Activated CD8-positive, alpha-beta T cell treated with anti-CD3 and anti-CD28 coated beads, Interleukin-2, amount 10 ng/mL, durations not matched to agents 7 days and 5 days (primary cell): ENCODE results near the gene GANC. TPM values are rescaled to one million over a fixed set of nuclear protein-coding genes. Genes with fewer than 3 reads are reported as not detected.

Experiments
- ATAC-seq: fragments of 150-1000 bp; cut with Tn5 transposase; one replicate; pipeline ENCODE4 v1.10.0; 2021; ENCODE audit warnings: moderate library complexity
- CTCF ChIA-PET: fragments of 350-600 bp; sonication (Branson Sonifier 250); formaldehyde crosslinking; loops from one replicate; lab custom pipeline; 2021; ENCODE audit warnings: antibody characterized with exemption; lab: Charles Lee
- POLR2A ChIA-PET: fragments of 350-600 bp; sonication (Branson Sonifier 250); formaldehyde crosslinking; loops from one replicate; lab custom pipeline; 2021; ENCODE audit warnings: antibody characterized with exemption; lab: Charles Lee
- DNase-seq: peaks from one replicate; pipeline ENCODE4 v3.0.0-alpha.2; 2020
- H3K27ac Mint-ChIP-seq: one replicate; pipeline ENCODE4 v1.8.0; 2021; ENCODE audit warnings: mild to moderate bottlenecking, mixed read lengths
- H3K27me3 Mint-ChIP-seq: one replicate; pipeline ENCODE4 v1.8.0; 2021; ENCODE audit warnings: low read depth, mixed read lengths
- H3K36me3 Mint-ChIP-seq: one replicate; pipeline ENCODE4 v1.8.0; 2021; ENCODE audit warnings: low read depth, mixed read lengths
- H3K4me1 Mint-ChIP-seq: one replicate; pipeline ENCODE4 v1.8.0; 2021; ENCODE audit warnings: low read depth, mixed read lengths
- H3K4me3 Mint-ChIP-seq: one replicate; pipeline ENCODE4 v1.8.0; 2021; ENCODE audit warnings: mild to moderate bottlenecking, mixed read lengths
- H3K9me3 Mint-ChIP-seq: one replicate; pipeline ENCODE4 v1.8.0; 2022; ENCODE audit warnings: mixed read lengths; ENCODE audit not compliant: insufficient read depth
- total RNA-seq, 2 experiments: library from RNA; stranded (reverse); gene quantifications; one replicate each; pipeline ENCODE4 v1.2.3, GENCODE V29; 2021

The GANC gene
- total RNA-seq, 2 experiments from 2014 or later = 19.0 to 22.9 TPM

DNA sequence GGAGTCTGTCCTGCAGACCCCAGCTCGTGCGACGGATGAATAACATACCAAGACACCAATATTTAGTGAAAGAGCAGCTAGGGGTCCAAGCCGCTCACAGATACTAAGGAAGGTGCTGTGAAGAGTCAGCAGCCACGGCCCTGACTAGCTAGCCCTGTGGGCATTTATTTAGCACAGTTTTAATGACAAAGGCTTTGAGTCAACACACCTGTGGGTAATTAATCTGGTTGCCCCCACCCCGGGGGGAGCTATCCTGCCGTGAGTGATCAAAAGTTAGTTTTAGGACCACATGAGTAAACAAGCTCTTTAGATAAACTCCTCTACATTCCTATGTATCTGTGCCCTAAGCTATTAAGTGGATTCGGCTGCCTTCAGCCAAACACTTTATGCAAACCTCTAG is 105.0 kb downstream of the GANC start:
- H3K9me3 Mint-ChIP-seq = peaks cover 4% of the 10 kb centered on the region
- no peak overlapping the region for H3K4me3 Mint-ChIP-seq
- no peak for ATAC-seq
- DNase-seq = no peak
- CTCF ChIA-PET = no interaction called here
- POLR2A ChIA-PET = no interaction called here
- no peak overlapping the region for H3K27ac Mint-ChIP-seq
- H3K4me1 Mint-ChIP-seq = no peaks in the 10 kb centered on the region
- no peaks in the 10 kb centered on the region for H3K27me3 Mint-ChIP-seq
- no peaks in the 10 kb centered on the region for H3K36me3 Mint-ChIP-seq

DNA sequence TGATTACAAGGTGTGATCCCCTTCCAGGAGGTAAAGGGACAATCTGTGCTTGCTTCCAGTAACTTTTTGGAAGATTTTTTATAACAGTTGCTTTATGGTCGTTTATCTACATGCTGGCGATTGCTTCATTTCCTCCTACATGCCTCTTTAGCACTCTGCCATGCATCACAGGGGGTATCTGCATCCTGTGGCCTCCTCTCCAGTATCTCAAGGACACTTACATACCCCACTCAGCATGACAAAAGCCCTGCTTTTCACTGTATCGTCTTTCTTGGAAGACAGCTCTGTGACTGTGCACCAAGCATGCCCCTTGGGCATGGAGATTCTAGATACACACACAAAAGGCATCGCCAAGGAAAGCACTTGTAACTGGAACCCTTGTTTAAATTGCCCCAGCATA is 111.6 kb downstream of the GANC start:
- H3K27ac Mint-ChIP-seq = no peak overlapping the region
- POLR2A ChIA-PET = no interaction called here
- H3K4me3 Mint-ChIP-seq = no peak overlapping the region
- CTCF ChIA-PET = interaction anchor here (0.9 to 1.9 kb wide), 18 partner anchors 8 to 412 kb away, joined by 3 to 9 read pairs (median 4); partner anchors contain the start of genes EHD4 and VPS39
- no peaks in the 10 kb centered on the region for H3K9me3 Mint-ChIP-seq
- ATAC-seq = no peak
- no peaks in the 10 kb centered on the region for H3K36me3 Mint-ChIP-seq
- H3K27me3 Mint-ChIP-seq = no peaks in the 10 kb centered on the region
- DNase-seq = no peak
- no peaks in the 10 kb centered on the region for H3K4me1 Mint-ChIP-seq

DNA sequence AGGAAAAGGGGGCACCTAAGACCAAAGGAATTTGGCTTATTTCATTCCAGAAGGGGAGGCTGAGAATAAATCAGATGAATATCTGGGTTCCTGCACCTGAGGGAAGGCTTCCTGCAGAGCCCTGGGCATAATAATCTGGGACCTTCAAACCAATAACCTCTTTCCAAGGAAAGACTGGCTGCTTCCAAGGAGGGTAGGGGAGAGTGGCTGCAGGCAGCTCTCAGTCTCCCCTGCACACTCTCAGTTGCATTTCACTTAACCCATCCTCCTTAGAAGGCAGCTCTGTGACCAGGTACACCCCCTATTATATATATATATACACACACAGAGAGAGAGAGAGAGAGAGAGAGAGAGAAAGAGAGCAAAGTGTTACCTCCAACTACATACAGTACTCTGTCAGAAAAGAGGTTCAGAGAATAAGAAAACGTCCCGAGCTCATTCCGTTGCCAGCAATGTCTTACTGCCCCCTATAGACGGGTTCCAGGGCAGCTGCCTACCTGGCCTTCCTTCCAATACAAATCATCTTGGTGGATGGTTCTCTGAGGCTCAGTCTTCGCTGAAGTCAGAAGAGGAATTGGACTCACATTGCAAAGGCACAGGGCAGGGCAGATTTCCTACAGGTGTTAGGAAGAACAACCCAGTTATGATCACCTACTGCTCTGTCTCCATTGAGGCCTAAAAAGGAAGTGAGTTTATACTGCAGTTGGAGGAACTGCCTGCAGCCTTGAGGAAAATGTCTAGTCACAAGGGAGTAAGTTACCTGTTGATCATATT is 112.4 kb downstream of the GANC start:
- Mint-ChIP-seq H3K9me3 (no peaks in the 10 kb centered on the region), H3K4me3 (no peak overlapping the region), H3K36me3 (no peaks in the 10 kb centered on the region), H3K4me1 (no peaks in the 10 kb centered on the region), H3K27ac (no peak overlapping the region), H3K27me3 (no peaks in the 10 kb centered on the region)
- ATAC-seq = peak; percentile 72
- ChIA-PET CTCF (interaction anchor here (0.6 to 1.9 kb wide), 26 partner anchors 9 to 413 kb away, joined by 3 to 9 read pairs (median 3); partner anchors contain the start of genes EHD4, GANC, TMEM87A and VPS39), POLR2A (interaction anchor here (0.5 kb wide), 1 partner anchor 113 kb away, joined by 4 read pairs; no protein-coding TSS in a partner anchor)
- DNase-seq = peak; percentile 54

GRCh38 chr15:42385980-42386700 is 113.1 kb downstream of the GANC start:
- ChIA-PET POLR2A (no interaction called here), CTCF (interaction anchor here (0.7 to 1.9 kb wide), 12 partner anchors 10 to 302 kb away, joined by 3 to 9 read pairs (median 4); partner anchors contain the start of genes GANC and TMEM87A)
- Mint-ChIP-seq H3K9me3 (no peaks in the 10 kb centered on the region), H3K4me1 (no peaks in the 10 kb centered on the region), H3K36me3 (no peaks in the 10 kb centered on the region), H3K27me3 (no peaks in the 10 kb centered on the region), H3K27ac (no peak overlapping the region), H3K4me3 (no peak overlapping the region)
- no peak for ATAC-seq
- DNase-seq = no peak

DNA sequence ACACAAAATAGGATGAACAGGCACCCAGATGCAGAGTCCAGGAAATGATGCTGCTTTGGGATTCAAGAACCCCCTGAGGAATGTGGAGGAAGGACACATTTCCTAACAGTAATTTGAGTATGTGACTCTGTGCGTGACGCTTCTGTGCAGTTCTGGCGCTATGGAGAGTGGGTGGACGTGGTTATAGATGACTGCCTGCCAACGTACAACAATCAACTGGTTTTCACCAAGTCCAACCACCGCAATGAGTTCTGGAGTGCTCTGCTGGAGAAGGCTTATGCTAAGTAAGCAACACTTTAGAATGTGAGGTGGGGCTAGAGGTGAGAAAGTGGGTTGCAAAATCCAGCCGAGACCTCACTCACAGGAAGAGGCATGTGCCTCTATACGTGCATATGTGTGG is 114.6 kb downstream of the GANC start:
- Mint-ChIP-seq H3K9me3 (no peaks in the 10 kb centered on the region), H3K36me3 (no peaks in the 10 kb centered on the region), H3K27ac (no peak overlapping the region), H3K4me3 (no peak overlapping the region), H3K27me3 (no peaks in the 10 kb centered on the region), H3K4me1 (no peaks in the 10 kb centered on the region)
- POLR2A ChIA-PET = no interaction called here
- CTCF ChIA-PET = no interaction called here
- DNase-seq (no peak), ATAC-seq (no peak)

- POLR2A ChIA-PET = no interaction called here
- ATAC-seq = no peak
- Mint-ChIP-seq H3K36me3 (no peaks in the 10 kb centered on the region), H3K9me3 (no peaks in the 10 kb centered on the region), H3K4me3 (no peak overlapping the region), H3K4me1 (no peaks in the 10 kb centered on the region), H3K27ac (no peak overlapping the region), H3K27me3 (no peaks in the 10 kb centered on the region)
- CTCF ChIA-PET = no interaction called here
- no peak for DNase-seq
Measured at GRCh38 chr15:42392309-42393024, 119.5 kb downstream of the GANC start.

- no peak for DNase-seq
- no peak overlapping the region for H3K4me3 Mint-ChIP-seq
- ATAC-seq = no peak
- no peaks in the 10 kb centered on the region for H3K4me1 Mint-ChIP-seq
- ChIA-PET POLR2A (no interaction called here), CTCF (no interaction called here)
- no peaks in the 10 kb centered on the region for H3K27me3 Mint-ChIP-seq
- H3K9me3 Mint-ChIP-seq = no peaks in the 10 kb centered on the region
- H3K27ac Mint-ChIP-seq = no peak overlapping the region
- H3K36me3 Mint-ChIP-seq = no peaks in the 10 kb centered on the region
Measured at GRCh38 chr15:42394106-42394505, 121.1 kb downstream of the GANC start.

DNA sequence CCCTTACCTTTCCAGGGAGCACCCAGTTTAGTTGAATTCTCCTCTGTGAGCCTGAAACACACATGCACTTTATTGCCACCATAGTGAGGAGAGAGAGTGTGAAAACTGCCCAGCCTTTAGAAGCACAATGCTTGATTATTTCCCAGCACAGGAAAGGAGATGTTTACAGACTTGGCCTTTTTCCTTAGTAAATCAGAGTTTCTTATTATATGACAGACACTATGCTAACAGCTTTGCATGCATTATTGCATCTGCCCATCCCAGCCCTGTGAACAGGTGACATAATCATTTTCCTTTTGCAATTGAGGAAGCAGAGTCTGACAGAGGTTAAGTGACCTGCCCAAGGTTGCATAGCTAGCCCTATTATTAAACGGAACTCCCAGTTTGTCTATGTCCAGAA is 122.8 kb downstream of the GANC start:
- no peaks in the 10 kb centered on the region for H3K9me3 Mint-ChIP-seq
- no peak overlapping the region for H3K27ac Mint-ChIP-seq
- ChIA-PET POLR2A (no interaction called here), CTCF (no interaction called here)
- H3K36me3 Mint-ChIP-seq = no peaks in the 10 kb centered on the region
- H3K4me1 Mint-ChIP-seq = peaks cover under 1% of the 10 kb centered on the region
- ATAC-seq = no peak
- H3K4me3 Mint-ChIP-seq = no peak overlapping the region
- no peaks in the 10 kb centered on the region for H3K27me3 Mint-ChIP-seq
- DNase-seq = no peak

- ChIA-PET POLR2A (interaction anchor here (1.2 kb wide), 1 partner anchor 129 kb away, joined by 3 read pairs; the partner anchor contains the start of genes GANC and TMEM87A), CTCF (interaction anchor here (0.6 kb wide), 1 partner anchor 1395 kb away, joined by 3 read pairs; no protein-coding TSS in a partner anchor)
- H3K4me3 Mint-ChIP-seq = peak overlapping the region; percentile 44
- H3K36me3 Mint-ChIP-seq = no peaks in the 10 kb centered on the region
- H3K27ac Mint-ChIP-seq = peak overlapping the region; percentile 80
- DNase-seq (peak; percentile 50), ATAC-seq (peak; percentile 80)
- no peaks in the 10 kb centered on the region for H3K27me3 Mint-ChIP-seq
- H3K9me3 Mint-ChIP-seq = no peaks in the 10 kb centered on the region
- H3K4me1 Mint-ChIP-seq = peaks cover 31% of the 10 kb centered on the region
Measured at GRCh38 chr15:42401544-42402454, 128.8 kb downstream of the GANC start.

DNA sequence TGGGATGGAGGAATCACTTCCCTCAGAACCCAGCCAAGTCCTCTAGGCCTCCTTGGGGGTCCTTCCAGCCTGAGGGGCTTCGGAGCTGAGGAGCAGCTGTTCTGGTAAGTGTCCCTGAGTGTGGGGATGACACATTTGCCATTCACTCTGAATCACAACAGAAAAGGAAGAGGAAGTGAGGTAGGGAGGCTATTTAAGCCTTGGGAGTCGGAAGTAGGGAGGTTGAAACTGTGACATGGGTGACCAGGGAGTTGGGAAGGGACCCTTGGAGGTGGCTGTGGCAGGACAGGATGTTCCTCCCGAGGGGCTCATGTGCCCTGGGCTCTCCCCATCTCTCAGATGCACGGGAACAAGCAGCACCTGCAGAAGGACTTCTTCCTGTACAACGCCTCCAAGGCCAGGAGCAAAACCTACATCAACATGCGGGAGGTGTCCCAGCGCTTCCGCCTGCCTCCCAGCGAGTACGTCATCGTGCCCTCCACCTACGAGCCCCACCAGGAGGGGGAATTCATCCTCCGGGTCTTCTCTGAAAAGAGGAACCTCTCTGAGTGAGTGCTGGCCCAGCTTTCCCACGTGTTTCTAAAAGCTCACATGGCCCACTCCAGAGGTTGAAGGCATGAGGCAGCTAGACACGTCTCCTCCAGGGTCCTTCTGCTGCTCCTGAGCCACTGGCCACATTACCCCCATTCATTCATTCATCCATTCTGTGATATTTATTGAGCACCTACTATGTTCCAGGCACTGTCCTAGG is 129.6 kb downstream of the GANC start:
- no peaks in the 10 kb centered on the region for H3K27me3 Mint-ChIP-seq
- H3K27ac Mint-ChIP-seq = peak overlapping the region; percentile 80
- ATAC-seq (no peak), DNase-seq (no peak)
- H3K4me1 Mint-ChIP-seq = peaks cover 31% of the 10 kb centered on the region
- peak overlapping the region; percentile 16 for H3K4me3 Mint-ChIP-seq
- POLR2A ChIA-PET = interaction anchor here (1.0 kb wide), 1 partner anchor 88 kb away, joined by 3 read pairs; the partner anchor contains the start of gene ZNF106
- no peaks in the 10 kb centered on the region for H3K36me3 Mint-ChIP-seq
- CTCF ChIA-PET = no interaction called here
- no peaks in the 10 kb centered on the region for H3K9me3 Mint-ChIP-seq
